ENCODE measurements around the gene TFF3.

The TFF3 gene

GRCh38 chr21:42289926-42290325 is 25.3 kb downstream of the TFF3 start:
- DNase-seq (ENCODE audit: low read depth), result no peak

- DNase-seq (ENCODE audit: low read depth), result no peak
These were observed 26.2 kb downstream of the TFF3 start for GRCh38 chr21:42288962-42289361.

- DNase-seq (ENCODE audit: low read depth), result no peak
These were observed 27.8 kb downstream of the TFF3 start for GRCh38 chr21:42287193-42288083.

- no peak for DNase-seq (ENCODE audit: low read depth)
These were observed 28.8 kb downstream of the TFF3 start for GRCh38 chr21:42286416-42286815.

GRCh38 chr21:42285569-42286245 is 29.5 kb downstream of the TFF3 start:
- DNase-seq (ENCODE audit: low read depth), result no peak

GRCh38 chr21:42282715-42283114 is 32.5 kb downstream of the TFF3 start:
- DNase-seq (ENCODE audit: low read depth), result no peak

- DNase-seq (ENCODE audit: low read depth), result no peak
These were observed 33.2 kb downstream of the TFF3 start for GRCh38 chr21:42282021-42282420.

- DNase-seq (ENCODE audit: low read depth), result no peak
These were observed 34.0 kb downstream of the TFF3 start for GRCh38 chr21:42281181-42281680.

GRCh38 chr21:42280356-42281180 is 34.6 kb downstream of the TFF3 start:
- no peak for DNase-seq (ENCODE audit: low read depth)

GRCh38 chr21:42279888-42280287 is 35.3 kb downstream of the TFF3 start:
- DNase-seq (ENCODE audit: low read depth), result no peak

GRCh38 chr21:42279341-42279871 is 35.8 kb downstream of the TFF3 start:
- no peak for DNase-seq (ENCODE audit: low read depth)

GRCh38 chr21:42278451-42279149 is 36.6 kb downstream of the TFF3 start:
- DNase-seq (ENCODE audit: low read depth), result no peak

GRCh38 chr21:42277593-42277992 is 37.6 kb downstream of the TFF3 start:
- DNase-seq (ENCODE audit: low read depth), result no peak

- no peak for DNase-seq (ENCODE audit: low read depth)
These were observed 38.6 kb downstream of the TFF3 start for GRCh38 chr21:42276526-42277154.

- DNase-seq (ENCODE audit: low read depth), result no peak
These were observed 39.1 kb downstream of the TFF3 start for GRCh38 chr21:42276076-42276475.

- no peak for DNase-seq (ENCODE audit: low read depth)
These were observed 42.1 kb downstream of the TFF3 start for GRCh38 chr21:42272984-42273600.

GRCh38 chr21:42272109-42272962 is 42.9 kb downstream of the TFF3 start:
- no peak for DNase-seq (ENCODE audit: low read depth)

- no peak for DNase-seq (ENCODE audit: low read depth)
These were observed 44.1 kb downstream of the TFF3 start for GRCh38 chr21:42271065-42271464.

- DNase-seq (ENCODE audit: low read depth), result no peak
These were observed 45.8 kb downstream of the TFF3 start for GRCh38 chr21:42269386-42269785.

All from T-helper 22 cell (primary cell).